HepG2 (cell line): Measurements from ENCODE around the gene B4GALT3. TPM values are rescaled to one million over a fixed set of nuclear protein-coding genes. Genes with fewer than 3 reads are reported as not detected.

ENCODE experiments used
- AHR ChIP-seq: IDR thresholded peaks from 2 replicates; pipeline ENCODE4 v1.6.1; 2018; ENCODE audit warnings: missing genetic modification reagents, missing compliant biosample characterization
- ARID2 ChIP-seq: sonication (generic); formaldehyde crosslinking; IDR thresholded peaks from 2 replicates; pipeline ENCODE4 v1.8.1; 2022; ENCODE audit warnings: mild to moderate bottlenecking, missing genetic modification reagents, borderline replicate concordance
- ATAD3A ChIP-seq: sonication (generic); formaldehyde crosslinking; IDR thresholded peaks from 2 replicates; pipeline ENCODE4 v1.4.0; 2020; ENCODE audit warnings: missing genetic modification reagents
- BRF2 ChIP-seq: sonication (generic); formaldehyde crosslinking; IDR thresholded peaks from 2 replicates; pipeline ENCODE4 v1.8.1; 2022; ENCODE audit warnings: mild to moderate bottlenecking, missing genetic modification reagents
- E2F2 ChIP-seq: sonication (generic); formaldehyde crosslinking; IDR thresholded peaks from 2 replicates; pipeline ENCODE4 v1.4.0; 2020; ENCODE audit warnings: missing genetic modification reagents, borderline replicate concordance
- MED8 ChIP-seq: sonication (generic); formaldehyde crosslinking; IDR thresholded peaks from 2 replicates; pipeline ENCODE4 v1.8.1; 2023; ENCODE audit warnings: mild to moderate bottlenecking, missing genetic modification reagents; ENCODE audit not compliant: insufficient replicate concordance
- NCOA5 ChIP-seq: sonication (generic); formaldehyde crosslinking; IDR thresholded peaks from 2 replicates; pipeline ENCODE4 v1.4.0; 2020; ENCODE audit warnings: missing genetic modification reagents
- NFATC3 ChIP-seq: sonication (generic); formaldehyde crosslinking; IDR thresholded peaks from 2 replicates; pipeline ENCODE4 v1.5.1; 2020; ENCODE audit warnings: mild to moderate bottlenecking, missing genetic modification reagents
- SAFB2 ChIP-seq: sonication (generic); formaldehyde crosslinking; IDR thresholded peaks from 2 replicates; pipeline ENCODE4 v1.5.1; 2020; ENCODE audit warnings: missing genetic modification reagents, low read depth, mild to moderate bottlenecking, borderline replicate concordance
- SMAD9 ChIP-seq: sonication (generic); formaldehyde crosslinking; IDR thresholded peaks from 2 replicates; pipeline ENCODE4 v1.5.1; 2020; ENCODE audit warnings: mild to moderate bottlenecking, missing genetic modification reagents
- TCF7 ChIP-seq: sonication (generic); IDR thresholded peaks from 2 replicates; pipeline ENCODE4 v1.6.1; 2016; ENCODE audit warnings: antibody characterized with exemption, low read depth
- ZBTB46 ChIP-seq: sonication (generic); formaldehyde crosslinking; IDR thresholded peaks from 2 replicates; pipeline ENCODE4 v1.4.0; 2020; ENCODE audit warnings: mild to moderate bottlenecking, missing genetic modification reagents, borderline replicate concordance
- ZNF274 ChIP-seq: sonication (generic); formaldehyde crosslinking; IDR thresholded peaks from 2 replicates; pipeline ENCODE4 v1.5.1; 2020; ENCODE audit warnings: mild to moderate bottlenecking, missing genetic modification reagents
- ZNF598 ChIP-seq: sonication (generic); formaldehyde crosslinking; IDR thresholded peaks from 2 replicates; pipeline ENCODE4 v1.5.1; 2020; ENCODE audit warnings: mild to moderate bottlenecking, missing genetic modification reagents, borderline replicate concordance
- polyA plus RNA-seq, 8 experiments: library from polyadenylated mRNA; depleted of rRNA in 3 of 8; stranded (reverse) in 7 of 8; unstranded in 1 of 8; fragments of >200 nt; fragmentation: Illumina TruSeq in 4 of 8; extraction: Trizol in 4 of 8; gene quantifications; 2 replicates each; pipeline versions ENCODE4 v1.2.1 to v1.2.3, GENCODE V29; 2011 to 2016; ENCODE audit warnings: low read depth in 4 of 8, missing spikeins in 1 of 8, mixed read lengths in 1 of 8; ENCODE audit not compliant: insufficient read depth in 1 of 8
- total RNA-seq, 5 experiments: library from RNA; depleted of rRNA; stranded (reverse); fragments of >200 nt; fragmentation: Illumina TruSeq; extraction: Trizol; gene quantifications; 2 replicates each; pipeline ENCODE4 v1.2.3, GENCODE V29; 2016; ENCODE audit warnings: low read depth in 1 of 5
- TF ChIP-seq, protein P1 (sequence below): sonication (generic); formaldehyde crosslinking; IDR thresholded peaks from 2 replicates; pipeline ENCODE4 v1.9.0; 2022; ENCODE audit warnings: low read depth, missing genetic modification reagents
- TF ChIP-seq, protein P2 (sequence below): sonication (generic); formaldehyde crosslinking; IDR thresholded peaks from 2 replicates; pipeline ENCODE4 v1.5.0; 2020; ENCODE audit warnings: missing genetic modification reagents, mild to moderate bottlenecking, borderline replicate concordance
- TF ChIP-seq, protein P3 (sequence below): sonication (generic); formaldehyde crosslinking; IDR thresholded peaks from 2 replicates; pipeline ENCODE4 v1.4.0; 2020; ENCODE audit warnings: missing genetic modification reagents
- TF ChIP-seq, protein P4 (sequence below): sonication (generic); formaldehyde crosslinking; conservative IDR thresholded peaks from 2 replicates; pipeline ENCODE4 v1.4.0; 2020; ENCODE audit warnings: missing genetic modification reagents

Gene B4GALT3
- total and polyA plus RNA-seq, 2 of the 13 experiments (the other 11 are each of a cell fraction or from before 2014, with no cell fraction given), result 35.6 to 40.4 TPM

DNA sequence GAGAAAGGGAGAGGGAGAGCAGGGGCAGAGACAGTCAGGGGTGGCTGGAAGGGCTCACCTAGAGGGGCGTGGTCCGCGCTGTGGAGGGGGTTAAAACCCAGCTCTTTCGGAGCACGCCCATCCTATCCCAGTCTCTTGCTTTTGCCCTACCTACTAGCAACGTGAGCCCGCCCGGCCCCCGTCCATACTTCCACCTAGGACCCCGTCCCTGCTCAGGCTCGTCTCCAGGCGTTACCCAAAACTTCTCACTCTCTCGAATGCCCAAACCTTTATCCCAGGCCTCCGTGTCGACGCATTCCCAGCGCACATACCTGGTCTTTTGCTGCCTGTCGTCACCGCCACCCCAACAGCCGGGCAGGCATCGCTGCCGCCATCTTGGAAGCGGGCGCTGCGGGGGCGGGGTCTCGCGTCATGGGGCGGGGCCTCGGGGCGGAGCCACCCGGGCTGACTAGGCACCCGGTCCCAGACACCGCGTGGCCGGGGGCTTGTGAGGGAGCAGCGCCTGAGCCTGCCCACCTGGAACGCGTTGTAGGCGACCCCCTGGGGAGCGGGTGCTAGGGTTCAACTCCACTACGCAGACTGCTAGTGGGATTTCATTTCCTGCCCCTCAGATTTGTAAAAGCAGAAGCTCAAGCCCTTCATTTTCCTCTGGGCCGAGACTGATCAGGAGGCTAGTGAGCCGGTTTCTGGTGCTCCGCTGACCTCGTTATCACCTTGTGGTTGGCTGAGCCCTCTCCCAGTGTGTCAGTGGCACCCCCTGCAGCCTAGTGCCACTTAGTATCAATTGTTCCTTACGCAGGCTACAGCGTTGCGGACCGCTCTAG, at the start of gene B4GALT3 (continued):
- no peak for TF ChIP-seq ATAD3A (CRISPR knock-in tag)
- TF ChIP-seq AHR, result peak; percentile 81
- TF ChIP-seq NCOA5 (CRISPR knock-in tag), result no peak
- peak; percentile 68; the same call in 1 of the 2 replicates for TF ChIP-seq ZNF274
- TF ChIP-seq ZBTB46 (CRISPR knock-in tag), result 0 out of 2 replicates have a peak, but pooled peaks have one; percentile 86
- TF ChIP-seq E2F2 (CRISPR knock-in tag), result no peak
- TF ChIP-seq NFATC3 (CRISPR knock-in tag), result no peak
- TF ChIP-seq, protein P1, sequence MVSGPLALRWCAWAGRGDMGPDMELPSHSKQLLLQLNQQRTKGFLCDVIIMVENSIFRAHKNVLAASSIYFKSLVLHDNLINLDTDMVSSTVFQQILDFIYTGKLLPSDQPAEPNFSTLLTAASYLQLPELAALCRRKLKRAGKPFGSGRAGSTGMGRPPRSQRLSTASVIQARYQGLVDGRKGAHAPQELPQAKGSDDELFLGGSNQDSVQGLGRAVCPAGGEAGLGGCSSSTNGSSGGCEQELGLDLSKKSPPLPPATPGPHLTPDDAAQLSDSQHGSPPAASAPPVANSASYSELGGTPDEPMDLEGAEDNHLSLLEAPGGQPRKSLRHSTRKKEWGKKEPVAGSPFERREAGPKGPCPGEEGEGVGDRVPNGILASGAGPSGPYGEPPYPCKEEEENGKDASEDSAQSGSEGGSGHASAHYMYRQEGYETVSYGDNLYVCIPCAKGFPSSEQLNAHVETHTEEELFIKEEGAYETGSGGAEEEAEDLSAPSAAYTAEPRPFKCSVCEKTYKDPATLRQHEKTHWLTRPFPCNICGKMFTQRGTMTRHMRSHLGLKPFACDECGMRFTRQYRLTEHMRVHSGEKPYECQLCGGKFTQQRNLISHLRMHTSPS (CRISPR knock-in tag), result no peak
- TF ChIP-seq, protein P2, sequence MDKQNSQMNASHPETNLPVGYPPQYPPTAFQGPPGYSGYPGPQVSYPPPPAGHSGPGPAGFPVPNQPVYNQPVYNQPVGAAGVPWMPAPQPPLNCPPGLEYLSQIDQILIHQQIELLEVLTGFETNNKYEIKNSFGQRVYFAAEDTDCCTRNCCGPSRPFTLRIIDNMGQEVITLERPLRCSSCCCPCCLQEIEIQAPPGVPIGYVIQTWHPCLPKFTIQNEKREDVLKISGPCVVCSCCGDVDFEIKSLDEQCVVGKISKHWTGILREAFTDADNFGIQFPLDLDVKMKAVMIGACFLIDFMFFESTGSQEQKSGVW (CRISPR knock-in tag), result no peak
- peak; percentile 65; the same call in 1 of the 2 replicates for TF ChIP-seq ZNF598 (CRISPR knock-in tag)
- TF ChIP-seq BRF2 (CRISPR knock-in tag), result no peak
- TF ChIP-seq SMAD9 (CRISPR knock-in tag), result 0 out of 2 replicates have a peak, but pooled peaks have one; percentile 43
- TF ChIP-seq, protein P3, sequence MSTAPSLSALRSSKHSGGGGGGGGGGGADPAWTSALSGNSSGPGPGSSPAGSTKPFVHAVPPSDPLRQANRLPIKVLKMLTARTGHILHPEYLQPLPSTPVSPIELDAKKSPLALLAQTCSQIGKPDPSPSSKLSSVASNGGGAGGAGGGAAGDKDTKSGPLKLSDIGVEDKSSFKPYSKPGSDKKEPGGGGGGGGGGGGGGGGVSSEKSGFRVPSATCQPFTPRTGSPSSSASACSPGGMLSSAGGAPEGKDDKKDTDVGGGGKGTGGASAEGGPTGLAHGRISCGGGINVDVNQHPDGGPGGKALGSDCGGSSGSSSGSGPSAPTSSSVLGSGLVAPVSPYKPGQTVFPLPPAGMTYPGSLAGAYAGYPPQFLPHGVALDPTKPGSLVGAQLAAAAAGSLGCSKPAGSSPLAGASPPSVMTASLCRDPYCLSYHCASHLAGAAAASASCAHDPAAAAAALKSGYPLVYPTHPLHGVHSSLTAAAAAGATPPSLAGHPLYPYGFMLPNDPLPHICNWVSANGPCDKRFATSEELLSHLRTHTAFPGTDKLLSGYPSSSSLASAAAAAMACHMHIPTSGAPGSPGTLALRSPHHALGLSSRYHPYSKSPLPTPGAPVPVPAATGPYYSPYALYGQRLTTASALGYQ, result no peak
- no peak for TF ChIP-seq TCF7
- TF ChIP-seq SAFB2, result peak; percentile 86
- TF ChIP-seq, protein P4, sequence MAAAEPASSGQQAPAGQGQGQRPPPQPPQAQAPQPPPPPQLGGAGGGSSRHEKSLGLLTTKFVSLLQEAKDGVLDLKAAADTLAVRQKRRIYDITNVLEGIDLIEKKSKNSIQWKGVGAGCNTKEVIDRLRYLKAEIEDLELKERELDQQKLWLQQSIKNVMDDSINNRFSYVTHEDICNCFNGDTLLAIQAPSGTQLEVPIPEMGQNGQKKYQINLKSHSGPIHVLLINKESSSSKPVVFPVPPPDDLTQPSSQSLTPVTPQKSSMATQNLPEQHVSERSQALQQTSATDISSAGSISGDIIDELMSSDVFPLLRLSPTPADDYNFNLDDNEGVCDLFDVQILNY, result no peak
- TF ChIP-seq MED8 (CRISPR knock-in tag), result peak; percentile 75
- no peak for TF ChIP-seq ARID2 (CRISPR knock-in tag)
